Hematopoietic multipotent progenitor cell treated with erythropoietin and hydrocortisone succinate and interleukin-3 and kit ligand, for 6 days (in vitro differentiated cells): Measurements from ENCODE around the gene KRT39.
"Not testable (repeated sequence)": the region's sequence is repeated elsewhere in the genome, so short reads cannot be mapped to it uniquely, and the experiment has no call there.

Source experiments
- DNase-seq: peaks from one replicate; pipeline ENCODE4 v3.0.0-alpha.2; 2015

Gene KRT39

GRCh38 chr17:40937384-40937819 is 29.3 kb downstream of the KRT39 start, which contains the start of gene KRT23:
Gene KRT23, minus strand, starts transcription at chr17:40937646. Its CDS starts 1,043 bp downstream, at chr17:40936603.
- no peak for DNase-seq

- no peak for DNase-seq
Measured at GRCh38 chr17:40936976-40937375, 29.8 kb downstream of the KRT39 start.

DNA sequence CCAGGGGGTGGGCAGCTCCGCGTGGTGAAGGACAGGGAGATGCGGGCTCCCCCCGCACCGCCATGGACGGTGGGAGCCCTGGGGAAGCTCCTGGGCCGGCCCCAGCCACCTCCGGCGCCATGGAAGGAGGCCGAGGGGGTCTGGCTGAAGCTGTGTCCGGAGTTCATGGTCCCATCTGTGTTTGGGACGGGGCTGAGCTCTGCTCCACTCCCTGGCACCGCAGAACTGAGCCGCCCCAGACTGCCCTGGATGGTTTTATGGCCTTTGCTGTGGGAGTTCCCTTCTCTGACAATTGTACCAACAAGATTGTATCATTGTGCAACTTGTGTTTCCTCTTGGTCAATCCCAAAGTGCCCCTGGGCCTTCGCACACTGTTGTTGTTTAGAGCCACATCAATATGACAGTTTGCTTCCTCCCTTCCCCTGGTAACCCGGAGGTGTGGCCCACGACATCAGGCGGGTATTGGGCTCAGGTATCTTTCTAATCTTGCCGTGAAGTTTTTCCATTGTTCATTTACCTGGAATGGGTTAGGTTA is 30.2 kb downstream of the KRT39 start:
- no peak for DNase-seq

DNA sequence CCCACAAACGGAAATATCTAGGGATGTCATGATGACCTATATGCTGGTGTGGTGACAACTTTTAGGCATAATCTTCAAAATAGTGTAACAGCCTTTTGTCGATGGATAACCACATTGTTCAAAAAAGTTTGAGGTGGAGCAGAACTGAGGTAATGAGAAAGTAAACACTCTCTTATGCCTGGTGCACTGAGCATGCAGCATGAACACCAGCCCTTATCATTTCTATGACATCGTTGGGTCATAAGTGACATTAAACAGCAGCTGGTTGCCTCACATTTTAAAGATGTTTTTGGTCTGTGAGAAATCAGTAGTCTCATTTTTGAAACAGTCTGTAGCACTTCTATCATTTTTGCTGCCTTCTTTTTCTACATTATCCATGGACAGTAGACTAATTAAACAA is 31.1 kb downstream of the KRT39 start:
- no peak for DNase-seq

- no peak for DNase-seq
Measured at GRCh38 chr17:40932608-40933007, 34.1 kb downstream of the KRT39 start.

- no peak for DNase-seq
Measured at GRCh38 chr17:40931311-40931710, 35.4 kb downstream of the KRT39 start.

- no peak for DNase-seq
Measured at GRCh38 chr17:40926341-40926740, 40.4 kb downstream of the KRT39 start.

- no peak for DNase-seq
Measured at GRCh38 chr17:40922239-40922638, 44.5 kb downstream of the KRT39 start.

- DNase-seq: no peak
Measured at GRCh38 chr17:40921026-40921425, 45.7 kb downstream of the KRT39 start.

DNA sequence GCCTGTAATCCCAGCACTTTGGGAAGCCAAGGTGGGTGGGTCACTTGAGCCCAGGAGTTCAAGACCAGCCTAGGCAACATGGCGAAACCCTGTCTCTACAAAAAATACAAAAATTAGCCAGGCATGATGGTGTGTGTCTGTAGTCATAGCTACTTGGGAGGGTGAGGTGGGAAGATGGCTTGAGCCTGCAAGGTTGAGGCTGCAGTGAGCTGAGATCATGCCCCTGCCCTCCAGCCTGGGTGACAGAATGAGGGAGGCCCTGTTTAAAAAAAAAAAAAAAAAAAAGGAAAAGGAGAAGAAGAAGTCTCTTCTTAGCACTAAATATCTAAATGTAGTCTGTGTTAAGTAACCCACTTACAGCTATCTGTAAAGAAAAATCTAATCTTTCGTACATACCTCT is 49.6 kb downstream of the KRT39 start:
- DNase-seq: not testable (repeated sequence)

- DNase-seq: no peak
Measured at GRCh38 chr17:40916366-40916765, 50.4 kb downstream of the KRT39 start.

DNA sequence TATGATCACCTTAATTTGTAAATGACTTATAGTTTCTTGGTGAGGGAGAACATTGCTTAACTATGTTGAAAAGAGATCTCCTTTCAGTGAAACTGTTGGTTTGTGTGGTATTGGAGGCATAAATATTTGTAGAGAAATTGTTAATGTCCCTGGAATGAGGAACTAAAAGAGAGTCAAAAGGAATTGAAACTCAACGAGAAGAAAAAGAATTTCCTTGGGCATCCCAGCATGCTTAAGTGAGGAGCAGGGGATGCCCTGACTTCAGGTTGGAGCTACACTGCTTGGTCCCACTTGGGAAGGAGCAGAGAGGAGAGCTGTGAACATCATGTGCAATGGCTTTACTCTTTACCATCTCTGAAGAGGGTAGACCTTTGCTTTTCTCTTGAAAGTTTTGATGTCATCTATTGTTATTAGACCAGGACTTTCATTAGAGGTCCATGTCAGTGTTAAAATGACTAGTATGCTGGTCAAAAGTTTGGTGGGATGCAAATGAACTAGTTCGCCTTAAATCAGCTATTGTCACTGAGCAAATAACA is 51.0 kb downstream of the KRT39 start:
- no peak for DNase-seq

DNA sequence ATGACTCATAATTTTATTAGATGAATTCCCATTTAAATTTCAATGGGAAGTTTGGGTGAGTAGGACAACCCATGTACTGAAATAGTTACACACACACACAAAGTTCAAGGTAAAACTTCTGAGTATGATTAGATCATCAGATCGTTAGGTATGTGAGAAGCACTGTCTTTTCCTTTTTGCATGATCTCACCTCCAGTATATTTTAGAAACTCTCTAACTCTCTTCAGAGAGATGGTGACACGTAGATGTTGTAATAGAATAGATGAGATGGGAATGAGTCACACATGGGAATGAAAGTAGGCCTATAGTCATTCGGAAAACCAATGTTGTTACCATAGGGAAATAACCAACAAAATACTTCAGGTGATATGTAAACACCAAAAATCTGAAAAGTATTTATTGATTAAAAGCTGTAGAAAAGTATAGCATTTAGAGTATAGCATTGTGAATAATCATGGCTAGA is 51.5 kb downstream of the KRT39 start:
- DNase-seq: no peak

DNA sequence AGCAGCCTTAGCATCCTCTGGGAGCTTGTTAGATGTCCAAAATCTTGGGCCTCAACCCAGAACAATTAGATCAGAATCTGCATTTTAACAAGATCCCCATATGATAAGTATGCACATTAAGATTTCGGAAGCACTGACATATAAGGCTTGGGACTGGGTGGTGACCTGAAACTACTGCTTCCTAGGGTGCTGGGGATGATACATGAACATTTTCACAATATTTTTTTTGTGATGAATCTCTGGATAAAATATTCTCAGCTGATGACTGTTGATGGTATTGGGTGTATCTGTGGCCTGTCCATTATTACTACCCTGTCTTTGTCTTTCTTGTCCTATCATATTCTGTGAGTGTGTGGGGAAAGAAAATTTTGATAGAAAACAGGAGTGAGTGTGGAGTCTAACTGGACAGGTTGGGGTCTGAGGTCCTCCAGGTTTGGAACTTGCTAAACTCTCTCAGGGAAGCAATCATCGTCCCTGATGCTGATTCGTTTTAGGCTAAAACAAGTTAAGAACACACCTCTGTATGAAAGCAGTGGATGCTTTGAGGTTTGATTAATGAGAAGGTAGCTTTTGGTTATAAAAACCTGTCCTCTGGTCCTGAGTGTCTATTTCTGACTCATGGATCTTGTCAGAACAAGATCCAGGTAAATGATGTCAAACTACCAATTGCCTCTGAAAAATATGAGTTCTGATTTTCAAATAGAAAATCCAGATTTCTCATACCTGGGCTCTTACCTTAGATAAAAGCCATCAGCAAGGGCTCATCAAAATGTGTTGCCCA is 52.5 kb downstream of the KRT39 start:
- DNase-seq: no peak

GRCh38 chr17:40912486-40913210 is 54.1 kb downstream of the KRT39 start:
- no peak for DNase-seq

DNA sequence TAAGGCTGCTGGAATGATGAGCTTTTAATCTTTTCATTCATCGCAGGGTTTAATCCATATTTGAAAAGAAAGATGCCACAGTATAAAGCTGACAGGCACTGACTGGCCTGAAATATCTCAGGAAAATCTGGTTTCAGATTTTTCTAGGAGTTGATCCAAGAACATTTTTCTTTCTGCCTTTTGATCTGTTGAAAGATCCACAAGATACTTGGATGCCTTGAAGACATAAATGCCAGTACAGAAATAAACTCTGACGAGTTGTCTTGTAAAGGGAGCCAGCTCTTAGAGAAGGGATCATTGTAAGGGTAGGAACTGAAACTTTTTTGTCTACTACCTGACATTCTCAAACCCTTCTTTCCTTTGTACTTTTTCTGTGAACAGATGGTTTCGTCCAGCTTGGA is 56.3 kb downstream of the KRT39 start:
- DNase-seq: no peak

DNA sequence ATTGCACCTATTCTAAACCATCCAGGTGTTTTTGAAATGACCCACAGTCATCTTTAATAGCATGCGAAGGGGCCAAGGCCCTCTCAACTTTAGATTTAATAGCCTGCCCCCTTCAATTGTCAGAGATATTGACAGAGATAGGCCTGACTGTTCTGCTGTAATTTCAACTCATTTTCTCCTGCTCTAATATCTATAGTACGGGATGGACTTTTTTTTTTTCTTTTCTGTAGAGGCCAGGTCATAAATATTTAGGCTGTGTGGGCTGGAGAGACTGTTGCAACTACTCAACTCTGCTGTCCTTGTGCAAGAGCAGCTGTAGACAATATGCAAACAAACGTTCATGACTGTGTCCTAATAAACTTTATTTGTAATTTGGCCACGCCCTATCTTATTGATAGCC is 57.0 kb downstream of the KRT39 start:
- no peak for DNase-seq

DNA sequence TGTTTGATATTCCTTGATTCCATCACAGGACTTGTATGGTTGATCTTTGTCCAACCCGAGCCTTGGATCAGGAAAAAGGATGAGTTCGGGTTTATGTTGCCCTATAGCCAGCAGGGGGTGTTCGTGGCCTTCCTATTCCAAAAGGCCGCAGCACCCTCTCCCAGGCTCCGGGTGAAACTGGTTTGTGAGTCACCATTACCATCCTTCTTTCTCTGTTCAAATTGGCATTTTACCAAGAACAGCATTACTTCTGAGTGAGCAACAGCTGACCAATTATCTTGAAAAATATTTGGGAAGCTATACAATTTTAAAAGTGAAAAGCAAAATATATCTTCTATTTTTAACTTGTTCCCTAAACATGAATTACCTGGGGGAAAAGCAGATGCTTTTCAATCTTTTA is 57.4 kb downstream of the KRT39 start:
- DNase-seq: peak; percentile 88
